Fibroblast of villous mesenchyme (primary cell): ENCODE results near the gene TMEM181. TPM values are rescaled to one million over a fixed set of nuclear protein-coding genes. Genes with fewer than 3 reads are reported as not detected.

Experiments used
- DNase-seq: peaks from one replicate; pipeline ENCODE4 v3.0.0-alpha.2; 2010; ENCODE audit warnings: low read depth
- H3K4me3 ChIP-seq: 2 replicates; pipeline ENCODE4 v1.5.1; 2011; ENCODE audit warnings: low read depth, mild to moderate bottlenecking, low read length
- CTCF ChIP-seq: IDR thresholded peaks from 2 replicates; pipeline ENCODE4 v1.5.1; 2012; ENCODE audit warnings: low read depth, mild to moderate bottlenecking, low read length; ENCODE audit not compliant: insufficient read depth
- total RNA-seq: library from RNA; depleted of rRNA; stranded (reverse); fragments of >200 nt; gene quantifications from 2 replicates; pipeline ENCODE4 v1.2.3, GENCODE V29; 2012

The TMEM181 gene
- total RNA-seq, 1 donor, result 58.3 TPM

GRCh38 chr6:158624684-158625682, 65.1 kb downstream of the TMEM181 start:
- TF ChIP-seq CTCF, result no peak
- H3K4me3 ChIP-seq, result no peak overlapping the region
- no peak for DNase-seq

- H3K4me3 ChIP-seq, result no peak overlapping the region
- no peak for TF ChIP-seq CTCF
- DNase-seq, result no peak
These were observed 66.0 kb downstream of the TMEM181 start for GRCh38 chr6:158625881-158626305.

GRCh38 chr6:158626360-158627167, 66.7 kb downstream of the TMEM181 start:
- H3K4me3 ChIP-seq, result no peak overlapping the region
- DNase-seq, result no peak
- TF ChIP-seq CTCF, result no peak

GRCh38 chr6:158627168-158627939, 67.5 kb downstream of the TMEM181 start:
- no peak for DNase-seq
- TF ChIP-seq CTCF, result no peak
- H3K4me3 ChIP-seq, result no peak overlapping the region

- DNase-seq, result no peak
- H3K4me3 ChIP-seq, result no peak overlapping the region
- TF ChIP-seq CTCF, result no peak
These were observed 68.0 kb downstream of the TMEM181 start for GRCh38 chr6:158627940-158628211.

GRCh38 chr6:158628542-158628941, 68.7 kb downstream of the TMEM181 start:
- no peak for TF ChIP-seq CTCF
- DNase-seq, result no peak

More at GRCh38 chr6:158628542-158628941, 68.7 kb downstream of the TMEM181 start:
- no peak overlapping the region for H3K4me3 ChIP-seq
